Keratinocyte (primary cell): ENCODE measurements around the gene SNRPB. TPM values are rescaled to one million over a fixed set of nuclear protein-coding genes. Genes with fewer than 3 reads are reported as not detected.

Experiments
- DNase-seq: peaks from one replicate; pipeline ENCODE4 v3.0.0-alpha.2; 2011; ENCODE audit warnings: low read depth, missing footprints, low spot score
- FAIRE-seq: peaks from 2 replicates; lab custom pipeline; 2011; peaks lifted over from hg19 to GRCh38; lab: Jason Lieb, UNC
- H2AFZ ChIP-seq: 2 replicates; pipeline ENCODE4 v1.6.0; 2012; ENCODE audit warnings: low read length, control low read depth, inconsistent platforms; ENCODE audit not compliant: control insufficient read depth
- H3K27ac ChIP-seq: 2 replicates; pipeline ENCODE4 v1.5.1; 2011; ENCODE audit warnings: low read length; ENCODE audit not compliant: control insufficient read depth, insufficient read depth
- H3K27me3 ChIP-seq: 3 replicates; pipeline ENCODE4 v1.6.0; 2011; ENCODE audit warnings: low read length; ENCODE audit not compliant: control insufficient read depth, insufficient read depth; ENCODE audit errors: extremely low read depth
- H3K36me3 ChIP-seq, 2 experiments: 2 replicates in 1 of 2; 3 replicates in 1 of 2; pipeline ENCODE4 v1.5.1; 2011; ENCODE audit warnings: low read length in 2 of 2, mild to moderate bottlenecking in 1 of 2; ENCODE audit not compliant: control insufficient read depth in 2 of 2, insufficient read depth in 2 of 2; ENCODE audit errors: extremely low read depth in 1 of 2
- H3K4me1 ChIP-seq: 3 replicates; pipeline ENCODE4 v1.5.1; 2011; ENCODE audit warnings: low read length; ENCODE audit not compliant: control insufficient read depth, insufficient read depth; ENCODE audit errors: extremely low read depth
- H3K4me2 ChIP-seq: 3 replicates; pipeline ENCODE4 v1.6.0; 2011; ENCODE audit warnings: low read depth, low read length; ENCODE audit not compliant: control insufficient read depth, insufficient read depth; ENCODE audit errors: extremely low read depth
- H3K4me3 ChIP-seq, 3 experiments: fragments of 200-600 bp in 1 of 3; sonication (generic) in 1 of 3; 2 replicates in 2 of 3; 3 replicates in 1 of 3; pipeline ENCODE4 v1.5.1; 2011 to 2016; ENCODE audit warnings: low read length in 3 of 3, mild to moderate bottlenecking in 3 of 3, control low read depth in 2 of 3, inconsistent platforms in 1 of 3, low read depth in 1 of 3, mixed read lengths in 1 of 3, mixed run types in 1 of 3, moderate library complexity in 1 of 3; ENCODE audit not compliant: control insufficient read depth in 2 of 3, insufficient read depth in 2 of 3; ENCODE audit errors: extremely low read depth in 1 of 3
- H3K79me2 ChIP-seq: 2 replicates; pipeline ENCODE4 v1.6.0; 2012; ENCODE audit warnings: low read length; ENCODE audit not compliant: control insufficient read depth, insufficient read depth
- H3K9ac ChIP-seq: 3 replicates; pipeline ENCODE4 v1.6.0; 2011; ENCODE audit warnings: low read length; ENCODE audit not compliant: control insufficient read depth, insufficient read depth; ENCODE audit errors: extremely low read depth
- H3K9me1 ChIP-seq: 3 replicates; pipeline ENCODE4 v1.6.0; 2011; ENCODE audit warnings: low read length; ENCODE audit not compliant: control insufficient read depth, insufficient read depth; ENCODE audit errors: extremely low read depth
- H3K9me3 ChIP-seq: 2 replicates; pipeline ENCODE4 v1.5.1; 2012; ENCODE audit warnings: low read depth, low read length; ENCODE audit not compliant: control insufficient read depth
- H4K20me1 ChIP-seq: 3 replicates; pipeline ENCODE4 v1.6.0; 2011; ENCODE audit warnings: low read length; ENCODE audit not compliant: control insufficient read depth, insufficient read depth; ENCODE audit errors: extremely low read depth
- CTCF ChIP-seq, 3 experiments: IDR thresholded peaks in 1 of 3; conservative IDR thresholded peaks in 1 of 3; optimal IDR thresholded peaks in 1 of 3; 2 replicates in 2 of 3; 3 replicates in 1 of 3; pipeline versions ENCODE3 to v1.5.1; 2011; ENCODE audit warnings: low read length in 3 of 3, mild to moderate bottlenecking in 3 of 3, moderate library complexity in 2 of 3, control low read depth in 1 of 3, inconsistent platforms in 1 of 3; ENCODE audit not compliant: insufficient read depth in 2 of 3; ENCODE audit errors: extremely low read depth in 1 of 3
- EZH2 ChIP-seq: IDR thresholded peaks from one replicate; pipeline ENCODE4 v1.6.1; 2012; ENCODE audit warnings: inconsistent platforms, mild to moderate bottlenecking, low read length, moderate library complexity
- dilution Hi-C: fragments of 300-500 bp; cut with MboI; formaldehyde crosslinking; loops from one replicate; pipeline ENCODE4 v1.7.0; 2020; ENCODE audit warnings: low sequenced_read_pairs; ENCODE audit not compliant: extremely low pct_ligation_motif_present
- polyA plus RNA-seq, 5 experiments: library from polyadenylated mRNA; depleted of rRNA in 3 of 5; stranded (reverse) in 3 of 5; stranded (forward) in 1 of 5; unstranded in 1 of 5; fragments of >200 nt; gene quantifications; 1 replicate in 1 of 5; 2 replicates in 3 of 5; 3 replicates in 1 of 5; pipeline versions ENCODE4 v1.2.1 to v1.2.3, GENCODE V29; 2011 to 2012; ENCODE audit warnings: missing spikeins in 2 of 5, low read depth in 1 of 5, low replicate concordance in 1 of 5
- small RNA-seq, 3 experiments: library from RNA; depleted of rRNA; stranded (forward); fragments of <200 nt; gene quantifications; one replicate each; pipeline ENCODE3, GENCODE V24; 2012; ENCODE audit warnings: low read depth in 3 of 3, low replicate concordance in 1 of 3; ENCODE audit not compliant: insufficient read length in 3 of 3

Gene SNRPB
- polyA plus RNA-seq, 1 donor (not counting 4 experiments of a cell fraction or from before 2014, with no cell fraction given), result 199 TPM

- no peaks in the 10 kb centered on the region for H3K79me2 ChIP-seq
- no peak overlapping the region for H3K4me3 ChIP-seq
- dilution Hi-C loops, result no loop called here
- no peaks in the 10 kb centered on the region for H3K9me1 ChIP-seq
- H3K9ac ChIP-seq, result no peak overlapping the region
- no peaks in the 10 kb centered on the region for H3K4me1 ChIP-seq
- TF ChIP-seq CTCF (optimal IDR thresholded peaks at IDR 0.05 in 1 of 3, IDR thresholded peaks at IDR 0.05 in 1 of 3, conservative IDR thresholded peaks at IDR 0.05 in 1 of 3; ENCODE audit: extremely low read depth in 1 of 3, insufficient read depth in 2 of 3, low read length in 3 of 3), result no peak
- no peak for TF ChIP-seq EZH2
- H4K20me1 ChIP-seq, result no peaks in the 10 kb centered on the region
- H3K27me3 ChIP-seq, result peaks cover 5% of the 10 kb centered on the region
- H3K9me3 ChIP-seq, result no peaks in the 10 kb centered on the region
- no peak overlapping the region for H3K27ac ChIP-seq
- no peak overlapping the region for H3K4me2 ChIP-seq
- FAIRE-seq, result no peak
- no peaks in the 10 kb centered on the region for H3K36me3 ChIP-seq
- H2AFZ ChIP-seq, result no peak overlapping the region
- DNase-seq, result no peak
These were observed 53.9 kb downstream of the SNRPB start for GRCh38 chr20:2416541-2417212.

Small RNA genes lying within 50 kb of the gene (small RNA-seq; reads per million reads assigned to genes)
- 0 reads per million in 3 experiments for gene RF00019

Other genes with a start within 250 kb of the SNRPB start
- 0.08 TPM in 3 replicates for gene TGM3, start 174.8 kb downstream of the SNRPB start, polyA plus RNA-seq
- not detected in 3 replicates for gene TGM6, start 89.9 kb downstream of the SNRPB start, polyA plus RNA-seq
- gene ZNF343, start 38.1 kb upstream of the SNRPB start, polyA plus RNA-seq, result 9.0 to 12.2 TPM (median 11.7 TPM) in 3 replicates
- gene TMC2, start 65.8 kb upstream of the SNRPB start, polyA plus RNA-seq, result not detected in 3 replicates
- 193 to 300 TPM (median 242 TPM) in 3 replicates for gene NOP56, start 181.8 kb upstream of the SNRPB start, polyA plus RNA-seq
- gene IDH3B, start 193.4 kb upstream of the SNRPB start, polyA plus RNA-seq, result 113 to 131 TPM (median 123 TPM) in 3 replicates
- 0.12 to 0.17 TPM in 2 of 3 replicates, not detected in the other for gene EBF4, start 222.0 kb upstream of the SNRPB start, polyA plus RNA-seq